NCI-H1105 (cell line): Measurements from ENCODE around the gene YPEL2.
"Not testable (repeated sequence)": the region's sequence is repeated elsewhere in the genome, so short reads cannot be mapped to it uniquely, and the experiment has no call there.

ENCODE experiments used
- DNase-seq: peaks from one replicate; lab custom pipeline; 2025; lab: John Stamatoyannopoulos, UW

The YPEL2 gene

GRCh38 chr17:59331129-59331928 lies at the start of gene YPEL2:
YPEL2 (plus strand) TSS chr17:59331655; CDS start chr17:59353410, 21,755 bp downstream.
- DNase-seq: peak; percentile 89

- no peak for DNase-seq
These were observed 47.1 kb upstream of the YPEL2 start for GRCh38 chr17:59284317-59284716.

- no peak for DNase-seq
These were observed 44.0 kb upstream of the YPEL2 start for GRCh38 chr17:59287452-59287851.

- no peak for DNase-seq
These were observed 43.6 kb upstream of the YPEL2 start for GRCh38 chr17:59287891-59288290.

- DNase-seq: no peak
These were observed 41.5 kb upstream of the YPEL2 start for GRCh38 chr17:59289981-59290301.

- DNase-seq: not testable (repeated sequence)
These were observed 41.0 kb upstream of the YPEL2 start for GRCh38 chr17:59290302-59290998.

GRCh38 chr17:59292174-59292523 lies 39.3 kb upstream of the YPEL2 start:
- DNase-seq: no peak

GRCh38 chr17:59296190-59296589 lies 35.3 kb upstream of the YPEL2 start:
- DNase-seq: no peak

GRCh38 chr17:59298521-59298920 lies 32.9 kb upstream of the YPEL2 start:
- DNase-seq: no peak

- DNase-seq: no peak
These were observed 31.9 kb upstream of the YPEL2 start for GRCh38 chr17:59299400-59300092.

- DNase-seq: no peak
These were observed 30.5 kb upstream of the YPEL2 start for GRCh38 chr17:59300941-59301340.

- no peak for DNase-seq
These were observed 26.6 kb upstream of the YPEL2 start for GRCh38 chr17:59304811-59305210.

GRCh38 chr17:59310263-59310920 lies 21.1 kb upstream of the YPEL2 start:
- DNase-seq: no peak

GRCh38 chr17:59311051-59311468 lies 20.4 kb upstream of the YPEL2 start:
- DNase-seq: peak; percentile 67

- not testable (repeated sequence) for DNase-seq
These were observed 19.9 kb upstream of the YPEL2 start for GRCh38 chr17:59311521-59311920.

GRCh38 chr17:59315866-59316265 lies 15.6 kb upstream of the YPEL2 start:
- no peak for DNase-seq

- no peak for DNase-seq
These were observed 4.1 kb upstream of the YPEL2 start for GRCh38 chr17:59327121-59327980.

GRCh38 chr17:59327981-59328290 lies 3.5 kb upstream of the YPEL2 start:
- DNase-seq: no peak

GRCh38 chr17:59328601-59329000 lies 2.9 kb upstream of the YPEL2 start:
- no peak for DNase-seq

GRCh38 chr17:59329176-59330052 lies 2.0 kb upstream of the YPEL2 start:
- no peak for DNase-seq
